Prostate gland (tissue), 2 donors: ENCODE measurements around the gene GATD1. TPM values are rescaled to one million over a fixed set of nuclear protein-coding genes. Genes with fewer than 3 reads are reported as not detected.

Experiments
- DNase-seq: peaks from one replicate; pipeline ENCODE4 v3.0.0-alpha.2; 2019; ENCODE audit warnings: low spot score
- H3K27ac ChIP-seq, 2 donors: fragments of 200-600 bp; sonication (generic); 2 replicates each; pipeline ENCODE4 v1.5.1; 2017 to 2019
- H3K27me3 ChIP-seq: fragments of 200-600 bp; sonication (generic); replicated peaks from 2 replicates; pipeline ENCODE4 v1.5.1; 2019; ENCODE audit not compliant: insufficient read depth
- H3K36me3 ChIP-seq, 2 donors: fragments of 200-600 bp; sonication (generic); 1 replicate in 1 of 2; 2 replicates in 1 of 2; pipeline versions ENCODE4 v1.5.1 to v1.8.1; 2017 to 2019
- H3K4me1 ChIP-seq: fragments of 200-600 bp; sonication (generic); replicated peaks from 2 replicates; pipeline ENCODE4 v1.5.1; 2019
- H3K4me3 ChIP-seq, 2 donors: fragments of 200-600 bp; sonication (generic); 2 replicates each; pipeline ENCODE4 v1.5.1; 2017 to 2019
- H3K9me3 ChIP-seq: fragments of 200-600 bp; sonication (generic); 2 replicates; pipeline ENCODE4 v1.5.1; 2017
- CTCF ChIP-seq, 4 experiments: fragments of 200-600 bp in 2 of 4; fragments of 450-650 bp in 2 of 4; sonication (generic) in 2 of 4; IDR thresholded peaks; 1 replicate in 3 of 4; 2 replicates in 1 of 4; pipeline ENCODE4 v1.5.1; 2016 to 2019; ENCODE audit warnings: antibody characterized with exemption in 4 of 4, mild to moderate bottlenecking in 2 of 4, moderate library complexity in 2 of 4
- POLR2A ChIP-seq: fragments of 450-650 bp; IDR thresholded peaks from one replicate; pipeline ENCODE4 v1.6.1; 2016; ENCODE audit warnings: antibody characterized with exemption, mild to moderate bottlenecking
- POLR2AphosphoS5 ChIP-seq: sonication (generic); formaldehyde crosslinking; IDR thresholded peaks from one replicate; pipeline ENCODE4 v1.6.1; 2017; ENCODE audit warnings: antibody characterized with exemption
- WGBS: methylation state at CpG from one replicate; pipeline ENCODE4 v1.1.5; 2018; 5-methylcytosine and 5-hydroxymethylcytosine counted together
- intact Hi-C: fragments of 100-400 bp; cut with DNase I; formaldehyde crosslinking; loops from one replicate; pipeline ENCODE4 v1.14.2; 2022
- total RNA-seq, 2 donors: library from RNA; depleted of rRNA; stranded (reverse); fragments of >200 nt; gene quantifications; one replicate each; pipeline ENCODE4 v1.1.0, GENCODE V29; 2016

Gene GATD1
- total RNA-seq, 2 donors from 2014 or later = 29.9 to 72.3 TPM

- Histone ChIP-seq H3K4me1 (peaks cover 10% of the 10 kb centered on the region), H3K27ac (no peak overlapping the region), H3K9me3 (no peaks in the 10 kb centered on the region), H3K27me3 (no peaks in the 10 kb centered on the region), H3K36me3 (no peaks in the 10 kb centered on the region), H3K4me3 (no peak overlapping the region)
- 95% methylated on average over 16 of the region's 16 CpGs for WGBS
- no peak for TF ChIP-seq POLR2AphosphoS5
- no peak for TF ChIP-seq POLR2A
- no peak for TF ChIP-seq CTCF (IDR thresholded peaks at IDR 0.05)
- DNase-seq = no peak
- intact Hi-C loops = loop anchor here (10.0 kb wide), 1 partner anchor 115 kb away; no protein-coding TSS in a partner anchor
These were observed 2.8 kb upstream of the GATD1 start for GRCh38 chr11:779955-780532.

GRCh38 chr11:778976-779954 is 2.0 kb upstream of the GATD1 start:
- WGBS = 93% methylated on average over 23 of the region's 23 CpGs
- Histone ChIP-seq H3K4me1 (peaks cover 10% of the 10 kb centered on the region), H3K4me3 (no peak overlapping the region), H3K9me3 (no peaks in the 10 kb centered on the region), H3K36me3 (no peaks in the 10 kb centered on the region), H3K27me3 (no peaks in the 10 kb centered on the region), H3K27ac (no peak overlapping the region)
- TF ChIP-seq POLR2A (no peak), CTCF (IDR thresholded peaks at IDR 0.05) (no peak), POLR2AphosphoS5 (no peak)
- intact Hi-C loops = no loop called here
- DNase-seq = no peak

- Histone ChIP-seq H3K27ac (peak overlapping the region; percentile 76 to 80), H3K27me3 (no peaks in the 10 kb centered on the region), H3K9me3 (no peaks in the 10 kb centered on the region), H3K4me1 (peaks cover 10% of the 10 kb centered on the region), H3K36me3 (no peaks in the 10 kb centered on the region), H3K4me3 (peak overlapping the region; percentile 92 to 96)
- under 1% methylated on average over 39 of the region's 65 CpGs for WGBS
- DNase-seq = no peak
- TF ChIP-seq CTCF (IDR thresholded peaks at IDR 0.05) (peak in 1 of 4 experiments; percentile 7), POLR2A (no peak)
- intact Hi-C loops = no loop called here
These were observed 563 bp downstream of the GATD1 start for GRCh38 chr11:776561-777287.

- WGBS = 31% methylated on average over 11 of the region's 11 CpGs
- Histone ChIP-seq H3K4me1 (peaks cover 10% of the 10 kb centered on the region), H3K9me3 (no peaks in the 10 kb centered on the region), H3K27ac (peak overlapping the region in 1 of 2 donors; percentile 76), H3K4me3 (peak overlapping the region; percentile 92 to 96), H3K36me3 (no peaks in the 10 kb centered on the region), H3K27me3 (no peaks in the 10 kb centered on the region)
- DNase-seq = no peak
- TF ChIP-seq CTCF (IDR thresholded peaks at IDR 0.05) (no peak), POLR2A (no peak), POLR2AphosphoS5 (no peak)
- intact Hi-C loops = no loop called here
These were observed 1.1 kb downstream of the GATD1 start for GRCh38 chr11:776263-776560.
